GM19372 (cell line): ENCODE measurements around the gene GABRG3.
"Not testable (repeated sequence)": the region's sequence is repeated elsewhere in the genome, so short reads cannot be mapped to it uniquely, and the experiment has no call there.

Experiments used
- ATAC-seq: cut with Tn5 transposase; IDR thresholded peaks from one replicate; pipeline ENCODE4 v1.9.1; 2021; ENCODE audit warnings: mild to moderate bottlenecking, low read depth, moderate library complexity; ENCODE audit not compliant: unreplicated experiment

The GABRG3 gene

DNA sequence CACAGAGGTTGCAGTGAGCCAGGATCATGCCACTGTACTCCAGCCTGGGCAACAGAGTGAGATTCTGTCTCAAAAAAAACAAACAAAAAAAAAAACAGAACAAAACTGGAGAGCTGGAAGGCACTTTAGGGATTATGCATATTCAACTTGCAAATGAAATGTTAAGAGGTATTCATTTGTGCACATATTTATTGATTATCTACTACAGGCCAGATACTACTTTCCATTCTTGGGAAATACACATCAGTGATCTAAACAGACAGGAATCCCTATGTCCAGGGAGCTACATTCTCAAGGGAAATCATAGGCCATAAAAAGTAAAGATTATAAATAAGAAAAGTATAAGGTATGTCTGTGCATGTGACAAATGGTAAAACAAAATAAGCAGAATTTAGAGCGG is 322.6 kb downstream of the GABRG3 start:
- no peak for ATAC-seq

DNA sequence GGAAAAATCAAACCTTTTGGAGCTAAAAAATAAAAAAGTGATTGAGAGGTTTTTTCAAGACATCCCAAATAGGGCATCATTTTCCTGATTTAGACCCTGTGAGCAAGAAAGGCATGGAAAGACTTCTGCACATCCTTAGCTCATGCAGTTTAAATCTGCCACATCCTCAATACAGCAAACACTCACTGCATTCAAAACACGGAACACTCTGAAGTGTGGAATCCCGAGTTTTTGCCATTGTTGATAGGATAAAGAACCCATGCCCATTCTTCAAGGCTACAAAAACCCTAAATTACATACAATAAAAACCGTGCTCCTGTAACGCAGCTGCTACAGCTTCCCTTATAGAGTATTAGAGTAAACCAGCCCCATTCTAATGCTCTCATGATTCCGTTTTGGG is 346.8 kb downstream of the GABRG3 start:
- ATAC-seq, result no peak

DNA sequence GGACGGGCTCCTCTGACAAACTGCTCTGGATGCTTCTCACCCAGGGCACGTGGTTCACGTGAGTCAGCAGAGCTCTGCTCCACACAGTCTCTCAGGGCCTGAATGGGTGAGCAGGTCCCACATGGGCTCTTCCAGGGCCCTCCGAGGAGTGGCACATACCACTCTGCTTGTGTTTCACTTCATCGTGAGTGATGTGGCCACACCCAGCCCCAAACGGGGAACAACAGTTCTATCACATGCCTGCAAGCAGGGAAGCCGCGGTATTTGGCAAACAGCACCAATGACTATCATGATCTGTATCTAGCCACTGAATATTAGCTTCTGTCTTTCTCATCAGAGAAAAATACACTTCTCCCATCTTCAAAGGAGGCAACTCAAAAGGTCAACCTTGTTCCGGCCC is 352.8 kb downstream of the GABRG3 start:
- no peak for ATAC-seq

DNA sequence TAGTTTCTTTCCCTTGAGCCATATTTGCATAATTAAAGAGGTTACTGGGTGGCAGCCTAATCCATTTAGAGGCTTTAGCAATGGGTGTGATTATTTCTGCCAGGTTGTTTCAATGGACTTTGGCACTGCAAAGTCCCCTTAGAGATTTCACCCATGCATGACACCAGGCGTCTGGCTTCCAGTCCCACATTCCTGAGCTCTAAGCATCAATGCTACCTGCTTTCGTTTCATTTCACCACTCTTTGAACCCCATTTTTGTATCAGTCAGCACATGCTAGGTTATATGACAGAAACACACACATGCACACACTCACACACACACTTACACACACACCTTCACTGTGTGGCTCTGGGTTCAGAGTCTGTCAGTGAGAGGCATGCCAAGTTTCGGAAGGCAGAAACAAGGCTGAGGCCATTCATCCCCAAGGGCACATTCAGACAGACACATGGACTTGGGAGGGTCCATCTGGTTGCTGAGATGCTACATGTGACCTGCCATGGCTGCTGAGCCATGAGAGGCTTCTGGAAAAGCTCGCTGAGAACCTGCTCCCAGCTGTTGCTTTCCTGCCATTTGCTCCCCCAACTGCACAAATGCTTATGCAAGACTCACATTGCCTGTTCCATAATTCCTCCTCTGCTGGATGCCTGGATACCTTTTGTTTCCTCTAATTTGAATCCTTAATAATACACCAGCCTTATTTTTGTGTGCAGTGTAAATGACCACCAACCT is 354.1 kb downstream of the GABRG3 start:
- no peak for ATAC-seq

DNA sequence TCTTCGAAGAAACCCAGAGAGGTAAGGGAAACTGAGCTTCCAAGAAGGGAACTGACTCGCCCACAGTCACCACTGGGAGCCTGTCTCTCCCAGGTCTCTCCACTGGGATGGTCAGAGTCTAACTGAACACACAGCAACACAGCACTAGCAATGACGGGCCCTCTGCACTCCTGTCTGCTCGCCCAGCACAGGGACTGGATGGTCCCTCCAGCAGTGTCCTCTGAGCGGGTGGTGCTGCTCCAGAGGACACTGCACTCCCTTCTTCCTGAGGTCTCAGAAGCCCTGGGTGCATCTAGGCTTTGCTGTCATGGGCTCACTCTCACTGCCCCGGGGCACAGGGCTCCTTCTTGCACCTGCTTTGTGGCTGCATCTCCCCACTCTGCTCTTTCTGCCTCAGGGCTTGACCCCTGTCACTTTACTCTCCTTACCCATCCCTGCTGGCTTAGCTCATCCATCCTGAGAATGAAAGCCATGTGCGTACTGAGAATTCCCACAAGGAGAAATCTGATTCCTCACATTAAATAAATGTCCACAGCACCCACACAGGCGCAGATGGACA is 356.6 kb downstream of the GABRG3 start:
- no peak for ATAC-seq

DNA sequence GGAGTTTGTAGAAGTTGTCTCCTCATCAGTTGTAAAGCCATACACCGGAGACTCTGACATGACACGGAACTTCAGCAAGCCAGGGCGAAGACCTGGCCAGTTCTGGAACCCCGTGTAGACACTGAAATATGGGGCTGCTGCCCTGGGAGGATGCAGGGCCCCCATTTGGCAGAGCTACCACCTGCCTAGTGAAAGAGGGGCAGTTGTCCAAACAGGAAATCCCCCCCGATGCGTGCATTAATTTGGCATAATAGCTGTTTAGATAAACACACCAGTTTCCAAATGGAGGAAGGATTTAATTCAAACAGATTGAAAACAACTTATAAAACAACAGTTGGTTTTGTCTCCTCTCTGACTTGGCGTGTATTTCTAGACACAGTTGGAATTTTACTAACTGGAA is 357.2 kb downstream of the GABRG3 start:
- no peak for ATAC-seq

DNA sequence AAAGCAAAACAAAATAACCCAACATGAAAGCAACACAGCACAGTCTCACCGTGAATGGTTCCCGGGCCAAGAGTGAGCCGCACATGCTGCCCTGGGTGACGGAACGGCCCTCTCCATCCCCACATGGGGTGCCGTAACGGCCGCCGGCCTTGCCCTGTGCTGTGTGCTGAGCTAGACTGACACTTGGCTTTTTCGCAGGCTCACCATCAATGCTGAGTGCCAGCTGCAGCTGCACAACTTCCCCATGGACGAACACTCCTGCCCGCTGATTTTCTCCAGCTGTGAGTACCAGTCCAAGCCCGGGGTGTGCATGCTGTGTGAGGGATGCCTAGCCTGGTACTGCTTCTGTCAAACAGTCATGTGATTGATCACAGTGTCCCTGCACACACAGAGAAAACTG is 357.6 kb downstream of the GABRG3 start:
- no peak for ATAC-seq

DNA sequence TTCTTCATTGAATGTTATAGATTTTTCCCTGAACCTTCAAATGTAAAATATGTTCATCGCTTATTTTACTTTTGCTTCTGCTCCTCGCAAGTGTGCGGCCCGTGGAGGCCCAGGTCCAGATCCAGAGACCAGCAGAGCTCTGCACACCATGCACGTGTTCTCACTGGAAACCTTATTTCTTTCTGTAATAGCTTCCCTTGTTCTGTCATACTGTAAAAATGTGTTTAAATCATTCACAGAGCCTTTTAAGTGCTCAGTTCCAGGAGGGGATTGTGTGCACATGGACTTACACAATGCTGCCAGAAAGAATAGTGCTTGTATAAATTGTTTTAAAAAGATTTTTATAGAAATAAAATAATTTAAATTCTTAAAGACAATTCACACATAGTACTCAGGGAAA is 359.3 kb downstream of the GABRG3 start:
- ATAC-seq, result no peak

DNA sequence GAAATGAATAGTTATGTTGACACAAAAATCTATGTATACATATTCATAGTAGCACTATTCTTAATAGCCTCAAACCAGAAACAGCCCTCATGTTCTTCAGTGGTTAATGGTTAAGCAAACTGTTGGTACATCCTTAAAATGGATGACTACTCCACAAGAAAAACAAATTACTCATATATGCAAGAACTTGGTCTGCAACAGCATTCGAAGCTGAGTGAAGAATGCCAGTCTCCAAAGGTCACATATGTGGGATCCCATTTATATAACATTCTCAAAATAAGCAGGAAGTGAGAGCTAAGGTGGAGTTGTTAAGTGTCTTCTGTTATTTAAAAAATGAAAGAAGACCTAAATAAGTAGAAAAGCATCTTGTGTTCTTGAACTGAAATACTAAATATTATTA is 365.7 kb downstream of the GABRG3 start:
- no peak for ATAC-seq

DNA sequence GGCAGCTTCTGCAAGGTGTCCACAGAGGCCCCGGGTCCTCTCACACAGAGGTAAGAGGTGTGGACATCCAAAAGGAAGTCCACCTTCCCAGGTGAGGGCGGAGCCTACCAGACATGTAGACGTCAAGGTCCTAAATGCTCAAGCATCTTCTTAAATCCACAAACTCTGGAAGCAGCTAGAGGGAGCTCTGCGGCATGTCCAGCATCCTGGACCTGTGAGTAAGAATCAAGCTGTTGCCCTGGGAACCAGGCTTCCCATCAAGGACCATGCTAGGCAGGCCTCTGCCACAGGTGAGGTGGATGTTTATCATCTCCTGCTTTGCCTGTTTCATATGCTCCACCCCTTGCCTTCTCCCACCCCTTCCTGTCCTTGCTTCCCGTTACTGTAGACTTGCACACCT is 368.2 kb downstream of the GABRG3 start:
- ATAC-seq, result no peak

DNA sequence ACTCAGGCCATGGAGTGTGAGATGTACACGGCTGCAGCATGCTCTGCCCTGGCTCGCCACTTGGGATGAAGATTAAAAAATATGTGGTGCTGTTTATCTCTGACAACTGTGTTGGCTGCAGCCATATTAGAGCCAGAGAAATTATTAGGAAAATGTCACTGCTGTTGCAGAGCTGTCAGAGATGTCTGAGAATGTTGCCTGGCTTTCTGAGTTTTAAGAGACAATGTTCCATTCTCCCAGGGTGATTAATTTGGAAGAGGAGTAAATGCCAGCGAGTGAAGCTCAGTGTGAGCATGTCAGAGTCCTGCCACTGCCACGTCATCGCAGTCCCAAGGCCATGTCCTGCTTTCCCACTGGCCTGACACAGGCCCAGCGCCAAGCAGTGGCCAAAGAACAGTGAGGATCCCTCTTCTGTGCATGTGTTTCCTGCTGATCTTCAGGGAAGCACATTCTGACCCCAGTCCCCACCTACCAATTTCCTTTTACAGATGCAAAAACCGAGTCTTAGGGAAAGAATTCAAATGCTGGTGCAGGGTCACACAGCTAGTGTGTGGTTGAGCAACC is 370.9 kb downstream of the GABRG3 start:
- ATAC-seq, result no peak

DNA sequence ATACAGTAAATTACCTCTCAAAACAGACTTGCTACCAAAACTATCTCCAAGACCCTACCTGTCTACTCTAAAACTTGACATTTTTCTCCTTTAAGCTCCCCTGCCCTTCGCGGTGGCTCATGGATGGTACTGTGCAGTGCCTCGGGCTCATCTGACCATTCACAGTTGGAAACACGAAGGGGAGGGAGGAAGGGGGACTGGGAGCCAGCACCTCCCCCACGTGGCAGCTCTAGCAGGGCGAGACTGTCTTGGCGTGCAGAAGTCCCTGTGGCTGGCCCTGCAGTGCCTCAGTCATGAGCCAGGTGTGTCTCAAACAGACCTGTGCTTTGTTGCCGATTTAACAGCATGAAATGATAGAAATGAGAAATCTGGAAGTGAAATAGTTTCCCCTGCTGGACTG is 372.0 kb downstream of the GABRG3 start:
- ATAC-seq, result no peak

DNA sequence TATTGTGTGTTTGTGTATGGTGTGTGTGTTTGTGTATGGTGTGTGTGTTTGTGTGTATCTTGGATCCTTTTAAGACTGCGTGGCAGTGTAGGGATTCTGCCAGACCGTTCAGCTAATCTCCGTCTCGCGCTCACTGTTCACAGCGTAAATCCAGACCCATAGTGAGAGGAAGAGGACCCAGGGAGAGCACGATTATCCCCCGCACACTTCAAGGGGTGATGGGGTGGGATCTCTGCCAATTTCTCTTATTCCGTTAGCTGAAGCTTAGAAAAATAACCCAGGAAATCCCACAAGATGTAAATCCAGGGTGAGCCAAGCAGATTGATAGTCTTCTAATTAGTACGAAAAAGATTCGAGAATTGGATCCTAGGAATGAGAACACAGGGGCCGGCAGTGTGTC is 381.2 kb downstream of the GABRG3 start:
- no peak for ATAC-seq

DNA sequence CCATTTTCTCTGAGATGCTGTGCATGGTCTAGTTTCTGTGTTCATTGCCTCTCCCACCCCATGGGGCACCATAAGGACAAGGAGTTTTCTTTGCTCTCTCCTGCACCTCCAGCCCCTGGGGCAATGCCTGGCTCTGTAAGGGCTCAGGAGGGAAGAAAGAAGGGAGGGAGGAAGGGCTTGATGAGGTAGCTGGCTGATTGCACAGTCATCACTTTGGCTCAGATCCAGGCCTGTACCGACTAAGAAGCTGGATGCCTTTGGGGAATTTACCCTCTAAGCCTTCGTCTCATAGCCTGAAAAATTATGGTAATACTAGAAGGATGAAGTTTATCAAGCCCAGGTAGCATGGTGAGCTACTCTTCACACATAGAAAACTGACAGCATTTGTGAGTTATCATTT is 382.9 kb downstream of the GABRG3 start:
- no peak for ATAC-seq

DNA sequence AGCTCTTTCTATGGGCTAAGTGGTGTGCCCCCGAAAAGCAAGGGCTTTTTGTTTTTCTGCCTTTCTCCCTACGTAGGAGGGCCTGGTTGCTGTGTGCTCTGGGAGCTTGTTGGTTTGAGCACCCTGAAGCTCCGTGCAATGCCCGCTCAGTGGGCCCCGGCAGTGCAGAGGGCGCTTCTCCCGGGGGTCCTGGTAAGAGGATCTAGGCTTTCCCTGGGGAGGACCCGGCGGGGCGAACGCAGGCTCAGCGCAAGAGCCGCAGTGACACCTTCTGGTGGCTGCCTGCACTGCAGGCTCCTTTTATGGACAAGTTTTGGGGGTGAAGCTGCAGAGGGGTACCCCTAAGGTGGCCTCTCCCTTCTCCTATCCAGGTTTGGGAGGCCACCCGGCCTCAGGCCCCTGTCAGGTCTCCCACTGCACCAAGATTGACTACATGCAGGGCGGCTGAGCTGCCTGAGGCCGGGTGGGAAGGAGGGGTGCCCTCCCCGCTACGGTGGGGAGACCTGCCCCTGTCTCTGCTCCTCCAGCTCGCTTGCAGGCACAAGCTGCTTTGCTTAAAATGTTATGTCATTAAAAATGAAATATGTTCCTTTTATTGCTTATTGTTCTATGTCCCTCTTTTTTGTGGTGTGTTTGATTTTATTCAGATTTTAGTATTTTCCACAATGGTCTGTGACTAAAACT is 387.9 kb downstream of the GABRG3 start:
- no peak for ATAC-seq

DNA sequence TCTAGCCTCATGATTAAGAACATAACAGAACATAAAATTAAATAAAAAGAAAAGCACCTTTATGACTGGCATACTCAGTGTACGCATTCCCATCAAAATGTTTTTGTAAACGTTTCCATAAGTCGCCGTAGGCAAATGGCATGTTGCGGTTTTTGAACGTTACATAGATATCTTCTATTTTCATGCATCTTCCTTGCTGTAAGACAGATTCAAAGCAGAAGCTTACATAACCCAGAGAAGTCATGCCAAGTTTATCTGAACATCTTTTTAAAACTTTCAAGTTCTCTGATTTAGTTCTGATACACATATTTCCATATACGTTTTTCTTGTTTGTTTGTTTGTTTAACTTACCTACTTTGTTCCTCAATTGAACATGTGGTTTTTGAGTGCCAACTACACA is 388.6 kb downstream of the GABRG3 start:
- no peak for ATAC-seq

DNA sequence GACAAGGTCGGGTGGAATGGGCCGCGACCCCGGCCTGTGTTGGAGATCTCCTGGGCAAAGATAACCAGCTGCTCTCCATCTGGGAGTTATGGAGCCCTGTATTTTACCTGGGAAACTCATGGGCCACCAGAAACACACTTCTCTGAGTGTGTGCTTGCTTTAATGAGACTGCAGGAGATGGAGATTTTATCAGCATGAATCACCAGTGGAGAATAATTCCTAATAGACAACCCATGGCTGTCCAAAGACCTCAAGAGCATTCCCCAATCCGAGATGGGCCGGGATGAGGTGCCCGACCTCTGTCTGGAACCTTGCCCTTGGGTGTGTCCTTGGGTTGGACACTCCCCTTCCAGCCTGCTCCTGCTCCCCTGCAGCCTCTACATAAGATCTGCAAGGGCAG is 389.3 kb downstream of the GABRG3 start:
- ATAC-seq, result no peak

DNA sequence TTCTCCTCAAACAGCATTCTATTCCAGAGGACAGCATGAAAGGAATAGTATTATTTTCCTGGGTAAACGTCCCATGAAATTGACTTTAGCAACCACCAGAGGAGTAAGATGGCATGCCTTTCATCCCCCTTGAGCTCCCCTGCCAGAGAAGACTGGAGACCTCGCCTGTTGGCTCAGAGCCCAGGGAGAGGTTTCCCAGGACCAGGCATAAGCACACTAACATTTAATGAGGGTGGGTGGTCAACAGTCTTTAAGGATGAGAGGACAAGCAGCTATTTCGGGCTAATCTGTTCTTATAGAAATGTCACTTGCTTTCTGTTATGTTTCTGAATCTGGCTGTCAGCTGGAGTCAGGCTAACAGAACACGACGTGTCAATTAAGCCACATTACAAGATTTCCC is 390.5 kb downstream of the GABRG3 start:
- ATAC-seq, result no peak

DNA sequence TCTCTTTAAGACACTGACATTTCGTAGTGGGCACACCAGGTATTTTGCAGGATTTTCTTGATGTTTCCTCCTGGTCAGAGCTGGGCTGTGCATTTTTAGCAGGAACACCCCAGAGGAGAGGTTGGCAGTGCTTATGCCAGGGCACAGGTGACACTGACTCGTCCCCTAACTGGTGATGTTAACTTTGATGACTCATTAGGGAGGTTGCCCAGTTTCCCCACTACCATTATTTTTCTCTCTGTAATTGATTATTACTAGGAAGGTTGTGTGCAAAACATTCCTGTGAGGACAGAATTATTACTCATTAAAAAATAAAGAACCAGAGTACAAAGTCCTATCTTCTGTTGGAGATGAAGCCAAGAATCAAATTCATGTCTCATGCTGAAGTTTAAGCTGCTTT is 394.5 kb downstream of the GABRG3 start:
- ATAC-seq, result no peak

DNA sequence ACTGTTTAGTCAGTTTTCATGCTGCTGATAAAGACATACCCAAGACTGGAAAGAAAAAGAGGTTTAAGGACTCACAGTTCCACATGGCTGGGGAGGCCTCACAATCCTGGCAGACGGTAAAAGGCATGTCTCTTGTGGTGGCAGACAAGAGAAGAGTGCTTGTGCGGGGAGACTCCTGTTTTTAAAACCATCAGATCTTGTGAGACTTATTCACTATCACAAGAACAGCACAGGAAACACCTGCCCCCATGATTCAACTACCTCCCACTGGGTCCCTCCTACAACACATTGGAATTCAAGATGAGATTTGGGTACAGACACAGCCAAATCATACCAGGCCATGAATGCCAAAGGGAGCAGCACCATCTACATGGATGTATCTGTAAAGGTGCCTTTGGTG is 406.4 kb downstream of the GABRG3 start:
- ATAC-seq, result not testable (repeated sequence)

DNA sequence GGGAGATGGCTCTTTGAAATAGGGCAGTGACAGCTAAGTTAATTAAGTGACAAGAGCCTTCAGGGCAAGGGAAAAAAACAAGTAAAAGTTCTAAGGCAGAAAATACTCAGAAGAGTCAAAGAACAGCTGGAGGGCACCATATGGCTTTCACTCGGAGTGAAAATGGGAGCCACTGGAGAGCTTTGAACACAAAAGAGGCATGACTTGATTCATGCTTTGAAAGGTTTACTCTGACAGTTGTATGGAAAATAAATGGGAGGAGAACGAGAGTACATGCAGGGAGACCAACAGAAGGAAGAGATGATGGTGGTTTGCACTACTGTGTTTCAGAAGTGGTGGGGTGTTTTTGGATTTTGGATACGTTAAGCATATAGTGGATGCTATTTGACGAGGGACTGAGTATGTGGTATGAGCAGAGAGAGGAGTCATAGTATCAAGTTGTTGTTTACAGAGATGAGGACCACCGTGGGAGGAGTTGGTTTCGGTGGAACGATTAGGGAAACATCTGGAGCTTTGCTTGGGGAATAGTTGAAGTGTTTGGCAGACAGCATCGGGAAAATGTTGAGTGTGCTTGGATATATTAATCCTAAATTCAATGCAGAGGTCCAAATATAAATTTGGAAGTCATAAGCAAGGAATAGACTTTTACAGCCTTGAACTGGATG is 411.5 kb downstream of the GABRG3 start:
- ATAC-seq, result no peak
